ENCODE measurements around the gene DDA1. TPM values are rescaled to one million over a fixed set of nuclear protein-coding genes. Genes with fewer than 3 reads are reported as not detected.

DDA1 gene
- polyA plus RNA-seq, 2 of the 4 experiments (the other 2 are of a cell fraction) = 35.5 to 53.5 TPM

GRCh38 chr19:17353386-17353785, 44.0 kb downstream of the DDA1 start (continued):
- TF ChIP-seq ATOH8 (CRISPR knock-in tag; IDR thresholded peaks at IDR 0.05; ENCODE audit: low read depth) = no peak

- CTCF ChIA-PET = interaction anchor here (1.0 to 2.2 kb wide), 3 partner anchors 10 to 32 kb away, joined by 4 to 5 read pairs (median 5); no protein-coding TSS in a partner anchor
- Histone ChIP-seq H3K27ac (peak overlapping the region; percentile 46 to 77; a peak in 5 of 6 replicates), H3K9me3 (no peaks in the 10 kb centered on the region), H3K4me2 (no peak overlapping the region; the same call in 2 of the 3 replicates), H3K4me3 (no peak overlapping the region), H3K4me1 (peaks cover 19% of the 10 kb centered on the region)
- DNase-seq (ENCODE audit: low read depth in 1 of 2, low spot score in 1 of 2) (no peak), ATAC-seq (no peak), FAIRE-seq (no peak)
- WGBS (ENCODE audit: missing lambda C conversion rate) = 81% methylated on average over 7 of the region's 7 CpGs
- TF ChIP-seq ATOH8 (CRISPR knock-in tag; IDR thresholded peaks at IDR 0.05; ENCODE audit: low read depth) = no peak
- no peak for TF ChIP-seq CTCF (IDR thresholded peaks at IDR 0.05)
- 0 out of 4 replicates have a peak, but pooled peaks of 1 of the 2 experiments have one; percentile 31 for TF ChIP-seq CEBPB (IDR thresholded peaks at IDR 0.05)
- POLR2A ChIA-PET = no interaction called here
Observed at GRCh38 chr19:17357078-17357666, 47.8 kb downstream of the DDA1 start.

GRCh38 chr19:17357724-17358123, 48.4 kb downstream of the DDA1 start:
- DNase-seq (ENCODE audit: low read depth in 1 of 2, low spot score in 1 of 2) (no peak), ATAC-seq (no peak), FAIRE-seq (no peak)
- Histone ChIP-seq H3K4me1 (peaks cover 19% of the 10 kb centered on the region), H3K4me3 (no peak overlapping the region), H3K9me3 (no peaks in the 10 kb centered on the region), H3K27ac (peak overlapping the region; percentile 46 to 77), H3K4me2 (peak overlapping the region; percentile 58; the same call in 2 of the 3 replicates)
- TF ChIP-seq HOXA7 (CRISPR knock-in tag; IDR thresholded peaks at IDR 0.05) = no peak
- TF ChIP-seq CHD2 (IDR thresholded peaks at IDR 0.05; ENCODE audit: low read length, partially characterized antibody) = no peak
- no peak for TF ChIP-seq MAZ (IDR thresholded peaks at IDR 0.05; ENCODE audit: borderline replicate concordance, low read depth, low read length)
- no peak for TF ChIP-seq ELK1 (IDR thresholded peaks at IDR 0.05; ENCODE audit: low read depth, low read length)
- TF ChIP-seq HOXB5 (CRISPR knock-in tag; IDR thresholded peaks at IDR 0.05) = no peak
- no peak for TF ChIP-seq HOXB13 (CRISPR knock-in tag; IDR thresholded peaks at IDR 0.05; ENCODE audit: low read depth)
- no peak for TF ChIP-seq MAX (IDR thresholded peaks at IDR 0.05)
- ChIA-PET CTCF (interaction anchor here (1.0 to 1.8 kb wide), 2 partner anchors 28 to 31 kb away, joined by 4 to 5 read pairs; no protein-coding TSS in a partner anchor), POLR2A (no interaction called here)
- WGBS (ENCODE audit: missing lambda C conversion rate) = 47% methylated on average over 11 of the region's 11 CpGs

GRCh38 chr19:17358395-17358794, 49.0 kb downstream of the DDA1 start:
- TF ChIP-seq CBX8 (IDR thresholded peaks at IDR 0.05) = no peak
- TF ChIP-seq BCL3 (IDR thresholded peaks at IDR 0.05) = no peak
- no peak for TF ChIP-seq HOXB5 (CRISPR knock-in tag; IDR thresholded peaks at IDR 0.05)
- no peak for TF ChIP-seq RNF2 (IDR thresholded peaks at IDR 0.05; ENCODE audit: borderline replicate concordance, low read depth)
- no peak for TF ChIP-seq FOSL2 (IDR thresholded peaks at IDR 0.05)
- peak; percentile 43; the same call in 1 of the 2 replicates for TF ChIP-seq FOSL2 (CRISPR knock-in tag; IDR thresholded peaks at IDR 0.05)
- TF ChIP-seq RFX5 (IDR thresholded peaks at IDR 0.05) = no peak
- TF ChIP-seq KDM1A (IDR thresholded peaks at IDR 0.05; ENCODE audit: low read depth) = no peak
- no peak for TF ChIP-seq HOXA7 (CRISPR knock-in tag; IDR thresholded peaks at IDR 0.05)
- no peak for TF ChIP-seq MYC (IDR thresholded peaks at IDR 0.05; ENCODE audit: borderline replicate concordance, low read length)
- no peak for TF ChIP-seq CTCF (IDR thresholded peaks at IDR 0.05)
- peak; percentile 24; the same call in 1 of the 2 replicates for TF ChIP-seq MAX (IDR thresholded peaks at IDR 0.05)
- no peak for TF ChIP-seq CHD2 (IDR thresholded peaks at IDR 0.05; ENCODE audit: low read length, partially characterized antibody)
- no peak for TF ChIP-seq BHLHE40 (IDR thresholded peaks at IDR 0.05; ENCODE audit: low read depth, low read length)
- peak overlapping the region; percentile 46 to 77 for H3K27ac ChIP-seq
- WGBS (ENCODE audit: missing lambda C conversion rate) = 38% methylated on average over 7 of the region's 7 CpGs
- CTCF ChIA-PET = interaction anchor here (1.0 to 1.8 kb wide), 2 partner anchors 28 to 31 kb away, joined by 4 to 5 read pairs; no protein-coding TSS in a partner anchor
- POLR2A ChIA-PET = no interaction called here
- H3K4me2 ChIP-seq = peak overlapping the region; percentile 58
- FAIRE-seq (no peak), ATAC-seq (peak; percentile 82 to 93; a peak in 5 of 6 replicates), DNase-seq (ENCODE audit: low read depth in 1 of 2, low spot score in 1 of 2) (peak; percentile 50 to 63)
- no peak overlapping the region for H3K4me3 ChIP-seq
- no peaks in the 10 kb centered on the region for H3K9me3 ChIP-seq
- H3K4me1 ChIP-seq = peaks cover 19% of the 10 kb centered on the region

All from A549 (cell line).